ENCODE measurements around the gene CER1. TPM values are rescaled to one million over a fixed set of nuclear protein-coding genes. Genes with fewer than 3 reads are reported as not detected.

Gene CER1
- total and polyA plus RNA-seq, 2 donors (not counting 3 experiments of a cell fraction or from before 2014, with no cell fraction given), result 0.06 TPM; not detected in 1

GRCh38 chr9:14750821-14751220 lies 28.3 kb upstream of the CER1 start:
- Histone ChIP-seq H3K4me2 (ENCODE audit: insufficient read depth, low read length) (peak overlapping the region; percentile 80), H3K79me2 (ENCODE audit: control insufficient read depth, insufficient read depth, low read length) (no peaks in the 10 kb centered on the region), H3K4me1 (ENCODE audit: control insufficient read depth, extremely low read depth, insufficient read depth, low read length) (peaks cover 54% of the 10 kb centered on the region), H3K9me3 (replicated peaks; ENCODE audit: control insufficient read depth, insufficient read depth, low read length) (no peaks in the 10 kb centered on the region), H3K27ac (ENCODE audit: insufficient read depth, low read depth, low read length) (peak overlapping the region; percentile 59), H2AFZ (ENCODE audit: low read depth, low read length) (peak overlapping the region; percentile 11), H3K36me3 (ENCODE audit: control insufficient read depth in 2 of 2, extremely low read depth in 1 of 2, insufficient read depth in 2 of 2, low read length in 2 of 2) (no peaks in the 10 kb centered on the region), H3K9ac (replicated peaks; ENCODE audit: extremely low read depth, insufficient read depth, low read length) (no peak overlapping the region), H3K9me1 (replicated peaks; ENCODE audit: control insufficient read depth, extremely low read depth, insufficient read depth, low read length) (no peaks in the 10 kb centered on the region), H3K4me3 (replicated peaks in 1 of 3; ENCODE audit: insufficient read depth in 1 of 3, low read depth in 1 of 3, low read length in 3 of 3) (no peak overlapping the region), H3K27me3 (ENCODE audit: control insufficient read depth in 2 of 2, insufficient read depth in 2 of 2, low read length in 2 of 2) (no peaks in the 10 kb centered on the region), H4K20me1 (replicated peaks; ENCODE audit: control insufficient read depth, extremely low read depth, insufficient read depth, low read length) (no peaks in the 10 kb centered on the region)
- intact Hi-C loops (cut with micrococcal nuclease) (loop anchor here (5.0 kb wide), 3 partner anchors 79 to 284 kb away; no protein-coding TSS in a partner anchor), dilution Hi-C loops (cut with MboI; ENCODE audit: extremely low pct_ligation_motif_present, low sequenced_read_pairs) (no loop called here)
- no peak for TF ChIP-seq POLR2AphosphoS5 (IDR thresholded peaks at IDR 0.05; ENCODE audit: insufficient read depth, low read depth, low read length)
- peak; percentile 57 for TF ChIP-seq FOS (IDR thresholded peaks at IDR 0.05; ENCODE audit: borderline replicate concordance, insufficient read depth, low read length)
- TF ChIP-seq JUN (IDR thresholded peaks at IDR 0.05; ENCODE audit: borderline replicate concordance, insufficient read depth, insufficient read length, low read depth), result peak; percentile 14
- peak; percentile 14 for TF ChIP-seq GATA2 (IDR thresholded peaks at IDR 0.05; ENCODE audit: insufficient read depth, insufficient read length, low read depth, low read length)
- DNase-seq (ENCODE audit: low read depth, low spot score), result peak; percentile 68
- TSS peak; percentile 30 for BruUV-seq (replicated peaks)
- POLR2A ChIA-PET, result no interaction called here
- FAIRE-seq, result peak; percentile 82
- CTCF ChIA-PET, result interaction anchor here (1.0 to 2.0 kb wide), 5 partner anchors 9 to 316 kb away, joined by 3 to 15 read pairs (median 3); no protein-coding TSS in a partner anchor

- POLR2A ChIA-PET, result no interaction called here
These were observed 27.2 kb upstream of the CER1 start for GRCh38 chr9:14749741-14750211.

More at GRCh38 chr9:14749741-14750211, 27.2 kb upstream of the CER1 start:
- TF ChIP-seq EZH2 (IDR thresholded peaks at IDR 0.05; ENCODE audit: borderline replicate concordance, low read depth, low read length, severe bottlenecking) (no peak), POLR2A (IDR thresholded peaks at IDR 0.05; ENCODE audit: low read depth, low read length) (no peak), MAX (IDR thresholded peaks at IDR 0.05; ENCODE audit: insufficient read depth, insufficient read length) (no peak), GATA2 (IDR thresholded peaks at IDR 0.05; ENCODE audit: insufficient read depth, insufficient read length, low read depth, low read length) (no peak), POLR2AphosphoS5 (IDR thresholded peaks at IDR 0.05; ENCODE audit: insufficient read depth, low read depth, low read length) (no peak), JUN (IDR thresholded peaks at IDR 0.05; ENCODE audit: borderline replicate concordance, insufficient read depth, insufficient read length, low read depth) (no peak), MYC (IDR thresholded peaks at IDR 0.05; ENCODE audit: low read depth, low read length) (no peak), CTCF (IDR thresholded peaks at IDR 0.05; ENCODE audit: extremely low read depth in 1 of 2, insufficient read depth in 1 of 2, low read depth in 1 of 2, low read length in 2 of 2) (no peak)
- Histone ChIP-seq H3K79me2 (ENCODE audit: control insufficient read depth, insufficient read depth, low read length) (no peaks in the 10 kb centered on the region), H4K20me1 (replicated peaks; ENCODE audit: control insufficient read depth, extremely low read depth, insufficient read depth, low read length) (no peaks in the 10 kb centered on the region), H3K27ac (ENCODE audit: insufficient read depth, low read depth, low read length) (no peak overlapping the region), H3K27me3 (ENCODE audit: control insufficient read depth in 2 of 2, insufficient read depth in 2 of 2, low read length in 2 of 2) (no peaks in the 10 kb centered on the region), H3K4me2 (ENCODE audit: insufficient read depth, low read length) (no peak overlapping the region), H3K9me3 (replicated peaks; ENCODE audit: control insufficient read depth, insufficient read depth, low read length) (no peaks in the 10 kb centered on the region), H3K9ac (replicated peaks; ENCODE audit: extremely low read depth, insufficient read depth, low read length) (no peak overlapping the region), H3K4me1 (ENCODE audit: control insufficient read depth, extremely low read depth, insufficient read depth, low read length) (peaks cover 61% of the 10 kb centered on the region), H2AFZ (ENCODE audit: low read depth, low read length) (no peak overlapping the region), H3K36me3 (ENCODE audit: control insufficient read depth in 2 of 2, extremely low read depth in 1 of 2, insufficient read depth in 2 of 2, low read length in 2 of 2) (no peaks in the 10 kb centered on the region), H3K9me1 (replicated peaks; ENCODE audit: control insufficient read depth, extremely low read depth, insufficient read depth, low read length) (no peaks in the 10 kb centered on the region), H3K4me3 (replicated peaks in 1 of 3; ENCODE audit: insufficient read depth in 1 of 3, low read depth in 1 of 3, low read length in 3 of 3) (no peak overlapping the region)
- dilution Hi-C loops (cut with MboI; ENCODE audit: extremely low pct_ligation_motif_present, low sequenced_read_pairs) (no loop called here), intact Hi-C loops (cut with micrococcal nuclease) (loop anchor here (5.0 kb wide), 3 partner anchors 77 to 282 kb away; no protein-coding TSS in a partner anchor)
- BruUV-seq (replicated peaks), result no TSS peak
- CTCF ChIA-PET, result interaction anchor here (1.0 to 1.6 kb wide), 5 partner anchors 8 to 132 kb away, joined by 3 to 7 read pairs (median 3); no protein-coding TSS in a partner anchor
- FAIRE-seq, result no peak
- DNase-seq (ENCODE audit: low read depth, low spot score), result no peak

All from endothelial cell of umbilical vein (primary cell).